PFSK-1 (cell line): ENCODE results near the gene SMG6.

ENCODE experiments used
- FOXP2 ChIP-seq: optimal IDR thresholded peaks from 2 replicates; pipeline ENCODE3; 2011; ENCODE audit warnings: borderline replicate concordance, control low read depth, inconsistent platforms; ENCODE audit not compliant: insufficient read depth; ENCODE audit errors: extremely low read length, extremely low read depth
- POLR2AphosphoS5 ChIP-seq: IDR thresholded peaks from 2 replicates; pipeline ENCODE4 v1.6.1; 2012; ENCODE audit warnings: low read depth, mild to moderate bottlenecking, control low read depth, low read length, moderate library complexity
- REST ChIP-seq, 2 experiments: IDR thresholded peaks; 2 replicates each; pipeline versions ENCODE4 v1.6.1 to v1.8.0; 2011 to 2012; ENCODE audit warnings: low read depth in 2 of 2, low read length in 2 of 2, control low read depth in 1 of 2, inconsistent platforms in 1 of 2, mild to moderate bottlenecking in 1 of 2, moderate library complexity in 1 of 2; ENCODE audit not compliant: insufficient read depth in 1 of 2
- SIN3A ChIP-seq: IDR thresholded peaks from 2 replicates; pipeline ENCODE4 v1.6.1; 2012; ENCODE audit warnings: mild to moderate bottlenecking, low read length, moderate library complexity, borderline replicate concordance; ENCODE audit not compliant: insufficient read depth
- TAF1 ChIP-seq: IDR thresholded peaks from 2 replicates; pipeline ENCODE4 v1.6.1; 2012; ENCODE audit warnings: low read length, control low read depth, borderline replicate concordance; ENCODE audit not compliant: insufficient read depth

The SMG6 gene

GRCh38 chr17:2035541-2036488, 267.8 kb downstream of the SMG6 start:
- TF ChIP-seq TAF1: no peak
- no peak for TF ChIP-seq SIN3A
- TF ChIP-seq POLR2AphosphoS5: no peak
- no peak for TF ChIP-seq REST (IDR thresholded peaks at IDR 0.05; ENCODE audit: insufficient read depth in 1 of 2, low read depth in 2 of 2, low read length in 2 of 2)
- TF ChIP-seq FOXP2: no peak

- TF ChIP-seq FOXP2: no peak
- TF ChIP-seq SIN3A: no peak
- no peak for TF ChIP-seq TAF1
- no peak for TF ChIP-seq POLR2AphosphoS5
- TF ChIP-seq REST (IDR thresholded peaks at IDR 0.05; ENCODE audit: insufficient read depth in 1 of 2, low read depth in 2 of 2, low read length in 2 of 2): no peak
These were observed 268.6 kb downstream of the SMG6 start for GRCh38 chr17:2034806-2035540.

GRCh38 chr17:2034157-2034556, 269.4 kb downstream of the SMG6 start:
- no peak for TF ChIP-seq POLR2AphosphoS5
- no peak for TF ChIP-seq REST (IDR thresholded peaks at IDR 0.05; ENCODE audit: insufficient read depth in 1 of 2, low read depth in 2 of 2, low read length in 2 of 2)
- no peak for TF ChIP-seq FOXP2
- no peak for TF ChIP-seq SIN3A
- TF ChIP-seq TAF1: no peak

GRCh38 chr17:2033153-2033552, 270.4 kb downstream of the SMG6 start:
- TF ChIP-seq REST (IDR thresholded peaks at IDR 0.05; ENCODE audit: insufficient read depth in 1 of 2, low read depth in 2 of 2, low read length in 2 of 2) (no peak), SIN3A (no peak), TAF1 (no peak), POLR2AphosphoS5 (no peak), FOXP2 (no peak)
